HepG2 (cell line): ENCODE measurements around the gene GOSR1. TPM values are rescaled to one million over a fixed set of nuclear protein-coding genes. Genes with fewer than 3 reads are reported as not detected.
"Not testable (repeated sequence)": the region's sequence is repeated elsewhere in the genome, so short reads cannot be mapped to it uniquely, and the experiment has no call there.

ENCODE experiments used
- ATAC-seq: fragments of 200-7000 bp; cut with Tn5 transposase; 3 replicates; pipeline ENCODE4 v1.9.1; 2020; ENCODE audit warnings: mild to moderate bottlenecking, moderate library complexity
- BruUV-seq: library from RNA; stranded (reverse); fragments of 400-500 nt; replicated peaks from 2 replicates; lab custom pipeline; 2021; lab: Mats Ljungman, UMichigan
- CTCF ChIA-PET: fragments of 300-600 bp; formaldehyde crosslinking; extraction: SDS; loops from one replicate; lab custom pipeline; 2021; ENCODE audit warnings: low total read pairs, inconsistent platforms, low intra/inter-chr PET ratio; lab: Yijun Ruan, JAX
- POLR2A ChIA-PET: fragments of 350-600 bp; sonication (Branson Sonifier 250); formaldehyde crosslinking; loops from one replicate; lab custom pipeline; 2020; ENCODE audit warnings: antibody characterized with exemption, inconsistent platforms; lab: Yijun Ruan, JAX
- DNase-seq: peaks from one replicate; pipeline ENCODE4 v3.0.0-alpha.2; 2015; ENCODE audit warnings: low spot score
- FAIRE-seq: peaks from 3 replicates; lab custom pipeline; 2011; peaks lifted over from hg19 to GRCh38; lab: Jason Lieb, UNC
- H2AFZ ChIP-seq: one replicate; pipeline ENCODE4 v1.6.1; 2011; ENCODE audit warnings: low read length, inconsistent platforms
- H3K27ac ChIP-seq: fragments of 300-600 bp; 3 replicates; pipeline ENCODE4 v1.8.0; 2011; ENCODE audit warnings: mixed run types, mild to moderate bottlenecking, mixed read lengths, low read length, inconsistent platforms; ENCODE audit not compliant: insufficient read depth; ENCODE audit errors: extremely low read length
- H3K27me3 ChIP-seq, 2 experiments: fragments of 200-600 bp in 1 of 2; 2 replicates in 1 of 2; 3 replicates in 1 of 2; pipeline versions ENCODE4 v1.6.0 to v1.8.0; 2011; ENCODE audit warnings: low read length in 2 of 2, mild to moderate bottlenecking in 2 of 2, moderate library complexity in 2 of 2, inconsistent platforms in 1 of 2; ENCODE audit not compliant: insufficient read depth in 2 of 2, control insufficient read depth in 1 of 2
- H3K36me3 ChIP-seq, 2 experiments: fragments of 200-600 bp in 1 of 2; replicated peaks in 1 of 2; 2 replicates in 1 of 2; 3 replicates in 1 of 2; pipeline versions ENCODE4 v1.5.1 to v1.8.0; 2011; ENCODE audit warnings: low read length in 2 of 2, inconsistent platforms in 1 of 2; ENCODE audit not compliant: insufficient read depth in 2 of 2, control insufficient read depth in 1 of 2
- H3K4me1 ChIP-seq: 2 replicates; pipeline ENCODE4 v1.5.1; 2012; ENCODE audit warnings: low read length, inconsistent platforms; ENCODE audit not compliant: insufficient read depth
- H3K4me2 ChIP-seq: 2 replicates; pipeline ENCODE4 v1.6.0; 2011; ENCODE audit warnings: low read depth, low read length, inconsistent platforms
- H3K4me3 ChIP-seq, 3 experiments: fragments of 200-600 bp in 1 of 3; sonication (generic), shearing (Covaris generic) in 1 of 3; replicated peaks in 1 of 3; 2 replicates each; pipeline ENCODE4 v1.5.1; 2011 to 2016; ENCODE audit warnings: low read length in 3 of 3, inconsistent platforms in 2 of 3, low read depth in 2 of 3, mild to moderate bottlenecking in 2 of 3, control low read depth in 1 of 3, mixed read lengths in 1 of 3; ENCODE audit not compliant: insufficient read depth in 1 of 3
- H3K79me2 ChIP-seq: one replicate; pipeline ENCODE4 v1.6.1; 2011; ENCODE audit warnings: low read length, inconsistent platforms; ENCODE audit not compliant: insufficient read depth
- H3K9ac ChIP-seq: 2 replicates; pipeline ENCODE4 v1.6.0; 2011; ENCODE audit warnings: mild to moderate bottlenecking, low read depth, low read length, inconsistent platforms; ENCODE audit not compliant: insufficient read depth
- H3K9me3 ChIP-seq: 2 replicates; pipeline ENCODE4 v1.5.1; 2012; ENCODE audit warnings: mild to moderate bottlenecking, low read length
- H4K20me1 ChIP-seq: 2 replicates; pipeline ENCODE4 v1.6.0; 2011; ENCODE audit warnings: inconsistent platforms, mild to moderate bottlenecking, low read length, moderate library complexity; ENCODE audit not compliant: insufficient read depth
- SMYD3 ChIP-seq: sonication (generic); formaldehyde crosslinking; IDR thresholded peaks from 2 replicates; pipeline ENCODE4 v1.8.1; 2023; ENCODE audit warnings: mild to moderate bottlenecking, missing genetic modification reagents
- SOX5 ChIP-seq: IDR thresholded peaks from 2 replicates; pipeline ENCODE4 v1.6.1; 2016; ENCODE audit warnings: borderline replicate concordance
- ZFY ChIP-seq: sonication (generic); formaldehyde crosslinking; IDR thresholded peaks from 2 replicates; pipeline ENCODE4 v1.4.0; 2020; ENCODE audit warnings: missing genetic modification reagents
- ZNF552 ChIP-seq: sonication (generic); formaldehyde crosslinking; IDR thresholded peaks from 2 replicates; pipeline ENCODE4 v1.9.0; 2022; ENCODE audit warnings: missing genetic modification reagents, mild to moderate bottlenecking, borderline replicate concordance
- WGBS: methylation state at CpG from one replicate; pipeline ENCODE4 v1.1.6; 2017; ENCODE audit warnings: low lambda C conversion rate; 5-methylcytosine and 5-hydroxymethylcytosine counted together
- in situ Hi-C: cut with HindIII; loops from 2 replicates; pipeline ENCODE4 v1.10.0; 2017; ENCODE audit warnings: low pct_unique_long_range_greater_than_20kb; ENCODE audit not compliant: extremely low pct_ligation_motif_present
- intact Hi-C: fragments of 100-400 bp; cut with micrococcal nuclease; formaldehyde crosslinking; loops from one replicate; pipeline ENCODE4 v1.10.0; 2022; ENCODE audit not compliant: unreplicated experiment
- polyA plus RNA-seq, 8 experiments: library from polyadenylated mRNA; depleted of rRNA in 3 of 8; stranded (reverse) in 7 of 8; unstranded in 1 of 8; fragments of >200 nt; fragmentation: Illumina TruSeq in 4 of 8; extraction: Trizol in 4 of 8; gene quantifications; 2 replicates each; pipeline versions ENCODE4 v1.2.1 to v1.2.3, GENCODE V29; 2011 to 2016; ENCODE audit warnings: low read depth in 4 of 8, missing spikeins in 1 of 8, mixed read lengths in 1 of 8; ENCODE audit not compliant: insufficient read depth in 1 of 8
- total RNA-seq, 5 experiments: library from RNA; depleted of rRNA; stranded (reverse); fragments of >200 nt; fragmentation: Illumina TruSeq; extraction: Trizol; gene quantifications; 2 replicates each; pipeline ENCODE4 v1.2.3, GENCODE V29; 2016; ENCODE audit warnings: low read depth in 1 of 5
- TF ChIP-seq, protein P1 (sequence below): sonication (generic); formaldehyde crosslinking; IDR thresholded peaks from 2 replicates; pipeline ENCODE4 v1.4.0; 2020; ENCODE audit warnings: missing genetic modification reagents
- TF ChIP-seq, protein P2 (sequence below): fragments of 450-650 bp; IDR thresholded peaks from 2 replicates; pipeline ENCODE4 v1.6.1; 2017

GOSR1 gene
- total and polyA plus RNA-seq, 2 of the 13 experiments (the other 11 are each of a cell fraction or from before 2014, with no cell fraction given) = 15.8 to 37.0 TPM

DNA sequence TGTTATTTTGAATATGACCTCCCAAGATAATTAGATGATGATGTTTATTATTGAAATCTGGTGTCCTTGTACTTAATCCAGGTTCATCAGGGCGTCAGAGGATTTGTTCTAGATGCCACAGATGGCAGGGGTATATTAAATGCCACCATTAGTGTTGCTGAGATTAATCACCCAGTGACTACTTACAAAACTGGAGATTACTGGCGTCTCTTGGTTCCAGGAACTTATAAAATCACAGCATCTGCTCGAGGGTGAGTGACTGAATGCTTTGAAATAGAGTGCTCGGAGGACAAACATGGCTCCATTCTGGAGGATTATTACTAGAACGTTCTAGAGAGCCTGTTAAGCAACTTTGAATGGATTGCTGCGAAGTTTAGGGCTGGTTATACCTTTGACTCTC is 33.5 kb upstream of the GOSR1 start:
- intact Hi-C loops = no loop called here
- TF ChIP-seq SMYD3 (CRISPR knock-in tag) (no peak), ZNF552 (CRISPR knock-in tag) (no peak), SOX5 (CRISPR knock-in tag) (no peak), ZFY (CRISPR knock-in tag) (no peak)
- TF ChIP-seq, protein P1, sequence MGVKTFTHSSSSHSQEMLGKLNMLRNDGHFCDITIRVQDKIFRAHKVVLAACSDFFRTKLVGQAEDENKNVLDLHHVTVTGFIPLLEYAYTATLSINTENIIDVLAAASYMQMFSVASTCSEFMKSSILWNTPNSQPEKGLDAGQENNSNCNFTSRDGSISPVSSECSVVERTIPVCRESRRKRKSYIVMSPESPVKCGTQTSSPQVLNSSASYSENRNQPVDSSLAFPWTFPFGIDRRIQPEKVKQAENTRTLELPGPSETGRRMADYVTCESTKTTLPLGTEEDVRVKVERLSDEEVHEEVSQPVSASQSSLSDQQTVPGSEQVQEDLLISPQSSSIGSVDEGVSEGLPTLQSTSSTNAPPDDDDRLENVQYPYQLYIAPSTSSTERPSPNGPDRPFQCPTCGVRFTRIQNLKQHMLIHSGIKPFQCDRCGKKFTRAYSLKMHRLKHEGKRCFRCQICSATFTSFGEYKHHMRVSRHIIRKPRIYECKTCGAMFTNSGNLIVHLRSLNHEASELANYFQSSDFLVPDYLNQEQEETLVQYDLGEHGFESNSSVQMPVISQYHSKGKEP (CRISPR knock-in tag) = no peak
- TF ChIP-seq, protein P2, sequence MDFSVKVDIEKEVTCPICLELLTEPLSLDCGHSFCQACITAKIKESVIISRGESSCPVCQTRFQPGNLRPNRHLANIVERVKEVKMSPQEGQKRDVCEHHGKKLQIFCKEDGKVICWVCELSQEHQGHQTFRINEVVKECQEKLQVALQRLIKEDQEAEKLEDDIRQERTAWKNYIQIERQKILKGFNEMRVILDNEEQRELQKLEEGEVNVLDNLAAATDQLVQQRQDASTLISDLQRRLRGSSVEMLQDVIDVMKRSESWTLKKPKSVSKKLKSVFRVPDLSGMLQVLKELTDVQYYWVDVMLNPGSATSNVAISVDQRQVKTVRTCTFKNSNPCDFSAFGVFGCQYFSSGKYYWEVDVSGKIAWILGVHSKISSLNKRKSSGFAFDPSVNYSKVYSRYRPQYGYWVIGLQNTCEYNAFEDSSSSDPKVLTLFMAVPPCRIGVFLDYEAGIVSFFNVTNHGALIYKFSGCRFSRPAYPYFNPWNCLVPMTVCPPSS = no peak
- Histone ChIP-seq H3K36me3 (peaks cover 6 to 38% of the 10 kb centered on the region in 2 experiments; a peak in 4 of 5 replicates), H3K9me3 (no peaks in the 10 kb centered on the region), H2AFZ (no peak overlapping the region), H3K27me3 (no peaks in the 10 kb centered on the region), H3K4me1 (peaks cover 11% of the 10 kb centered on the region), H3K79me2 (no peaks in the 10 kb centered on the region), H3K27ac (no peak overlapping the region), H3K9ac (no peak overlapping the region), H4K20me1 (no peaks in the 10 kb centered on the region), H3K4me2 (no peak overlapping the region), H3K4me3 (no peak overlapping the region)
- FAIRE-seq = no peak
- CTCF ChIA-PET = no interaction called here
- no peak for ATAC-seq
- no TSS peak for BruUV-seq
- 94% methylated on average over 6 of the region's 6 CpGs for WGBS
- POLR2A ChIA-PET = no interaction called here
- in situ Hi-C loops = no loop called here
- DNase-seq = no peak

DNA sequence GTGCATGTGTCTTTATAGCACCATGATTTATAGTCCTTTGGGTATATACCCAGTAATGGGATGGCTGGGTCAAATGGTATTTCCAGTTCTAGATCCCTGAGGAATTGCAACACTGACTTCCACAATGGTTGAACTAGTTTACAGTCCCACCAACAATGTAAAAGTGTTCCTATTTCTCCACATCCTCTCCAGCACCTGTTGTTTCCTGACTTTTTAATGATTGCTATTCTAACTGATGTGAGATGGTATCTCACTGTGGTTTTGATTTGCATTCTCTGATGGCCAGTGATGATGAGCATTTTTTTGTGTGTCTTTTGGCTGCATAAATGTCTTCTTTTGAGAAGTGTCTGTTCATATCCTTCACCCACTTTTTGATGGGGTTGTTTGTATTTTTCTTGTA is 30.6 kb upstream of the GOSR1 start:
- DNase-seq, H3K27me3 ChIP-seq, BruUV-seq, H3K4me3 ChIP-seq, CTCF ChIA-PET, intact Hi-C loops, FAIRE-seq, H3K27ac ChIP-seq, in situ Hi-C loops, H4K20me1 ChIP-seq, H3K79me2 ChIP-seq, H3K9ac ChIP-seq, ATAC-seq, H3K4me2 ChIP-seq, H2AFZ ChIP-seq, H3K9me3 ChIP-seq, POLR2A ChIA-PET: not testable (repeated sequence)
- Histone ChIP-seq H3K36me3 (peaks cover 10 to 38% of the 10 kb centered on the region in 2 experiments), H3K4me1 (peaks cover 37% of the 10 kb centered on the region)
